Central memory CD4-positive, alpha-beta T cell (primary cell): ENCODE measurements around the gene ZBP1.

Source experiments
- DNase-seq: peaks from one replicate; pipeline ENCODE4 v3.0.0; 2022

Gene ZBP1

GRCh38 chr20:57657535-57658446 lies 37.6 kb upstream of the ZBP1 start:
- peak; percentile 60 for DNase-seq

DNA sequence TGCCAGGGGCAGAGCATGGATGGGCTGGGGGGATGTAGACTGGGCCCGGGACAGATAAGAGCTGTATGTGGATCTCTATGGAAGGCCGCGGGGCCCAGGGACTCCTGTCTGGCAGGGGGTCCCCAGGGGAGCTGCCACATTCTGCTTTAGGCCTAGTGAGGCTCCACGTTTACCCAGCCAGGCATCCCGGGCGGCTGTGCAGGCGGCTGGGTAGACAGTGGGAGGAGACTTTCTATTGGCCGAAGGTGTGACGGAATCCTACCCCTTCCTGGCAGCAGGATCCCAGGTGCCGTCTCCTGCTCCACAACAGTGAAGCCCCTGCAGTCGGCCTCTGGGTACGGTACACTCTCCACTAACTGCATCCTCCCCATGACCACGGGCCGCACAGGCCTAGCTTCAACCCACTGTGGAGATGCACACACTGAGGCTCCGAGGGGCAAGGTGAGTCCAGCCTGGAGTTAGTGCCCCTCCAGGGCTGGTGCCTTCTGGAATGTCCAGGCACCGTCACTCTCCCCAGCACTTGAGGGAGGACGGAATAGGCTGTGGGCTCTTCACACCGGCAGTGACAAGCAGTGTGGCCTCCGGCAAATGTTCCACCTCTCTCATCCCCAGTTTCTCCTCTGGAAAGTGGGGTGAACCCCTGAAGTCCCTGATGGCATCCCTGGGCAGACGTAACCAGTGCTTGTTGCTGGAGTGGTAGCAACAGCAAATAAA lies 36.8 kb upstream of the ZBP1 start:
- DNase-seq, result no peak

GRCh38 chr20:57656252-57656820 lies 36.1 kb upstream of the ZBP1 start:
- DNase-seq, result no peak

- no peak for DNase-seq
Observed at GRCh38 chr20:57655809-57656155, 35.6 kb upstream of the ZBP1 start.

GRCh38 chr20:57654998-57655808 lies 35.0 kb upstream of the ZBP1 start:
- DNase-seq, result no peak

DNA sequence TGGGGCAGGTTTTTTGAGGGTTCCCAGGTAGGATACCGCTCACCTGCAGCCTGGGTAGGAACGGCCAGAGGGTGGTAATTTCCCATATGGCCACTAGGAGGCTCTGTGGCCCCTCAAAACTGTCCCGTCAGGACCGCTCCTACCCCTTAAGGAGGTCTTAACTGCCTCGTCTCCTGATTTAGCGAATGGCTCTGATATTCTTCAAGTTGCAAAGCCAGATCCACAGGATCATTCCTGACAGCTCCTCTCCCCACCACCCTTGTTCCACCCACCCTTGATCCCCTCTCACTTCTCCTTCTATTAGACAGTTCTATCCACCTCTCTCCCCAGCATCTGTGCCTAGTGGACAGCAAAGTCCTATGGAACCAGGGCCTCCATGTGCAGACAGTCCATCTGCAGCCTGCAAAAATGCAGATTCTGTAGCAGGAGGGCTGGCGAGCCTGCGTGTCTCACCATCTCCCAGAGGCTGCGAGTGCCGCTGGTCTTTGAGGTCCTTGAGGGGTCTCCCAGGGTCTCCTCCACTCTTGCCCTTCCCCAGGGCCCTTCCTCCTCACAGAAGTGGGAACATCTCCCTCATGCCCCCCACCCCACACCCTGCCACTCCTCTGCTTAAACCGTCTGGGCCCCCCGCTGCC lies 34.3 kb upstream of the ZBP1 start:
- peak; percentile 51 for DNase-seq

GRCh38 chr20:57653910-57654309 lies 33.7 kb upstream of the ZBP1 start:
- DNase-seq, result no peak

- DNase-seq, result no peak
Observed at GRCh38 chr20:57653546-57653900, 33.3 kb upstream of the ZBP1 start.

GRCh38 chr20:57652606-57653545 lies 32.6 kb upstream of the ZBP1 start:
- no peak for DNase-seq

DNA sequence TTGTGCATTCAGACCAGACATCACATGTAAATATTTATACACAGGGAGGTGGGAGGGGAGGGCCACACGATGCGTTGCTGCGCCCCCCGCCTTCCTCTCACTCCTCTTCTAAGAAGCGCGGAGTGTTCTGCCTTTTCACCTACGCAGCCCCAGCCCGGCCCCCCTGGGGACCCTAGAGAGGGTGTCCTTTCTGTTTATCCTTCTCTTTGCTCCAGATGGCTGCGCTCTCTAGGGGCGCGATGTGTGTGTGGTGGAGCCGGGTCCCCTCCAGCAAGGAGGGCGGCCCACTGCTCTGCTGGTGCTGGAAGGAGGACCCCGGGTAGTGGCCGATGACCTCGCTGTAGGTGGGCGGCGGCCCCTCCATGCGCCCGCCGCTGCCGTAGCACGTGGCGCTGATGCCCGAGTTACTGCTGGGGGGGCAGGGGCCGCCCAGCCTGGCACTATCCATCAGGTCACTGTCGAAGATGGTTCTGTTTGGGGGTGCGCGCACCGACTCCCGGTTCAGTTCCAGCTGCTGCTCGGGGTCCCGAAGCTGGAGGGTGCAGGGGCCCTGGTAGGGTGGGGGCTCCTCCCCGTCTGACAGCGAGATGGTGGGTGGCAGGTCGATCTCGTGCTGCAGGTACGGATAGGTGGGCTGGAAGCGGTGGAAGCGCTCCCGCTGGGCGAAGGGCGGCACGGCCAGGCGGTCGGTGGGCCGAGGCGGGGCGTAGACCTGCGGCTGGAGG lies 31.8 kb upstream of the ZBP1 start:
- no peak for DNase-seq

DNA sequence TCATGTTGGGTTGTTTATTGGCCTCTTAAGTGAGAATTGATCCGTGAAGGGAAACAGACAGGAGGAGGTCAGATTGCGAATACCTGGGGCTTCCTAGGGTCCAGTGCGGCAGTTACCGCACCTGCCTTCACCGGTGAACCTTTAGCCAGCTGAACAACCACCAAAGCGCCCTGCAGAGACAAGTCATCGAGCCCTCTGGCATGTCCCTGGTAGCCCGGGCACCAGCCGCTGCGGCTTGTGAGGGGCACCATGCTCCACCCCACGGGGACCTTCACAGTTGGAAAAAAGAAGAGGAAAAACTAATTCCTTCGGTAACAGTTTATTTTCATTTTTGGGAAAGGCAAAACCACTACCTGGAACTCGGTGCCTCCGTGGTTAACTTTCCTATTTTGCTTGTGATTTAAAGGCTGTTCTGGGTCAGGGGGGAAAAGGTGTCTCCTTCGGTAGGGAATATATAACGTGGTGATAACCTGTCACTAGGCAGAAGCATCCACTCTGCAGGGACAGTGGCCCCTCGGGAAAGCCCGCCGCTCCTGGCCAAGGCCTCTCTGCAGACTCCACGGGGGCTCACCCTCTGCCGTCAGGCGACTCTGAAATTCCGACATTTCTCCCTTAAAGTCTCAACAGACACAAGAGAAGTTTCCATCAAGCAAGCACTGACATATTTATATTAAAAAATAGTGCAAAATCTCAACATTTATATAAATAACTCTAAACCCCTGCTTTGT lies 30.7 kb upstream of the ZBP1 start:
- no peak for DNase-seq

GRCh38 chr20:57650266-57650665 lies 30.0 kb upstream of the ZBP1 start:
- DNase-seq, result no peak

DNA sequence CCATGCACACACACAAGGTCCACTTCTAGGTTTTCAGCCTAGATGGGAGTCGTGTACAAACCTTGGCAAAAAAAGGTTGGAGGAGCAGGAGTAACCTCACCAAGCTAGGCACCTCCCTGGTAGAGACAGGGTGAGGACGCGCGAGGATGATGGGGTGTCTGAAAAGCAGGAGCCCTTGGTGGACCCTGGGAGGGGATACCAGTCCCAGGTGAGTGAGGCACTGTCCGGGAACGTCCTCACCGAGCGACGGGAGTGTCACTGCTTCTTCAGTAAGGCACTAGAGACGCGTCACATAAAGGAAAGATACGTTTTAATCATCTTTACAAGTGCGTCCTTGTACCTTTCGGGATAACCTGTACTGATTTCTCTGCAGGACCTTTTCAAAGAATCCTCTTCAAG lies 29.4 kb upstream of the ZBP1 start:
- DNase-seq, result no peak

DNA sequence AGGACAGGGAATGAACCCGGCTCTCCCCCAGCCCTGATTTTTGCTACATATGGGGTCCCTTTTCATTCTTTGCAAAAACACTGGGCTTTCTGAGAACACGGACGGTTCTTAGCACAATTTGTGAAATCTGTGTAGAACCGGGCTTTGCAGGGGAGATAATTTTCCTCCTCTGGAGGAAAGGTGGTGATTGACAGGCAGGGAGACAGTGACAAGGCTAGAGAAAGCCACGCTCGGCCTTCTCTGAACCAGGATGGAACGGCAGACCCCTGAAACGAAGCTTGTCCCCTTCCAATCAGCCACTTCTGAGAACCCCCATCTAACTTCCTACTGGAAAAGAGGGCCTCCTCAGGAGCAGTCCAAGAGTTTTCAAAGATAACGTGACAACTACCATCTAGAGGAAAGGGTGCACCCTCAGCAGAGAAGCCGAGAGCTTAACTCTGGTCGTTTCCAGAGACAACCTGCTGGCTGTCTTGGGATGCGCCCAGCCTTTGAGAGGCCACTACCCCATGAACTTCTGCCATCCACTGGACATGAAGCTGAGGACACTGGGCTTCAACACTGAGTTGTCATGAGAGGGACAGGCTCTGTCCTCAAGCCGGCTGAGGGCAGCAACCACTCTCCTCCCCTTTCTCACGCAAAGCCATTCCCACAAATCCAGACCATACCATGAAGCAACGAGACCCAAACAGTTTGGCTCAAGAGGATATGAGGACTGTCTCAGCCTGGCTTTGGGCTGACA lies 28.8 kb upstream of the ZBP1 start:
- DNase-seq, result no peak

GRCh38 chr20:57647933-57648785 lies 27.9 kb upstream of the ZBP1 start:
- no peak for DNase-seq

- DNase-seq, result no peak
Observed at GRCh38 chr20:57647006-57647932, 27.0 kb upstream of the ZBP1 start.

- DNase-seq, result no peak
Observed at GRCh38 chr20:57638895-57639236, 18.6 kb upstream of the ZBP1 start.
